GM12891 (cell line): ENCODE measurements around the gene PLA2G2F.

Experiments
- POLR2A ChIP-seq: IDR thresholded peaks from 2 replicates; pipeline ENCODE4 v1.6.1; 2011; ENCODE audit warnings: low read depth, low read length, control low read depth
- POLR2AphosphoS5 ChIP-seq: IDR thresholded peaks from 2 replicates; pipeline ENCODE4 v1.6.1; 2011; ENCODE audit warnings: low read depth, low read length, control low read depth

DNA sequence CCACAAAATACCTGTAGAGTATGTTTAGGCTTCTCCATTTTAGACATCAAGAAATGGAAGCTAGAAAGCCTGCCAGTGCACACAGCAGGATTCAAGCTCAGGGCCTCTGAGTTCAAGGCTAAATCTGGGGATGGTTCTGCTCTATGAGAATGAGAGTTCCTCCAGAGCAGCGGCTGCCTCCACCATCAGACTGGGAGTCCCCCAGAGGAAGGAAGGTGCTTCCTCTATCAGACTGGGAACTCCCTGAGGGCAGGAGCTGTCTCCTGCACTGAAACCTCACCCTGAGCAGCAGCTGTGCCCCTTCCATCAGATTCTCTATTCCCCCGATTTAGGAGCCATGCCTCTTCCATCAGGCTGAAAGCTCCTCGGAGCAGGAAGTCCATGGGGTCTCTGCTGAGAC lies 49.0 kb upstream of the PLA2G2F start:
- TF ChIP-seq POLR2AphosphoS5: no peak
- no peak for TF ChIP-seq POLR2A
